ENCODE results near the gene OTUB2. TPM values are rescaled to one million over a fixed set of nuclear protein-coding genes. Genes with fewer than 3 reads are reported as not detected.

OTUB2 gene
- total RNA-seq, 1 donor, result 2.8 TPM

DNA sequence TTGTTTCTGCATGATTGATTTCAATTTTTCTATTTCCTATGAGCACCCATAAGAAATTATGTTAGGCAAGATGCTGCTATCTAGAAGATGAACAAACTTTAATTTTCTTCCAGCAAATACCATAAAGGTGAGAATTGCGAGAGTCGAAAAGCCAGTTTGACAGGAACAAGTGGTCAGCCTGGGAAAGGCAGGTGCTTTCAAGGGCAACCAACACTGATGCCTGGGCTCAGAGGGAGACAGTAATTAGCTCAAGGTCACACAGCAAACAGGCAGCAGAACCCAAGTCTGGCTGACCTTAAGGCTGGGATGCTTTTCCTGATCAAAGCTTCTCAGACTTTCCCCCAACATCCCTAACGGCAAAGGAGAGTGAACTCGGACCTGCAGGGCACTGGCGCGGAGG is 6.8 kb upstream of the OTUB2 start:
- H3K4me3 ChIP-seq (ENCODE audit: low read depth, low read length), result no peak overlapping the region
- DNase-seq (ENCODE audit: low read depth), result no peak
- TF ChIP-seq, protein P1, sequence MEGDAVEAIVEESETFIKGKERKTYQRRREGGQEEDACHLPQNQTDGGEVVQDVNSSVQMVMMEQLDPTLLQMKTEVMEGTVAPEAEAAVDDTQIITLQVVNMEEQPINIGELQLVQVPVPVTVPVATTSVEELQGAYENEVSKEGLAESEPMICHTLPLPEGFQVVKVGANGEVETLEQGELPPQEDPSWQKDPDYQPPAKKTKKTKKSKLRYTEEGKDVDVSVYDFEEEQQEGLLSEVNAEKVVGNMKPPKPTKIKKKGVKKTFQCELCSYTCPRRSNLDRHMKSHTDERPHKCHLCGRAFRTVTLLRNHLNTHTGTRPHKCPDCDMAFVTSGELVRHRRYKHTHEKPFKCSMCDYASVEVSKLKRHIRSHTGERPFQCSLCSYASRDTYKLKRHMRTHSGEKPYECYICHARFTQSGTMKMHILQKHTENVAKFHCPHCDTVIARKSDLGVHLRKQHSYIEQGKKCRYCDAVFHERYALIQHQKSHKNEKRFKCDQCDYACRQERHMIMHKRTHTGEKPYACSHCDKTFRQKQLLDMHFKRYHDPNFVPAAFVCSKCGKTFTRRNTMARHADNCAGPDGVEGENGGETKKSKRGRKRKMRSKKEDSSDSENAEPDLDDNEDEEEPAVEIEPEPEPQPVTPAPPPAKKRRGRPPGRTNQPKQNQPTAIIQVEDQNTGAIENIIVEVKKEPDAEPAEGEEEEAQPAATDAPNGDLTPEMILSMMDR (IDR thresholded peaks at IDR 0.05; ENCODE audit: insufficient read depth, low read length), result no peak

DNA sequence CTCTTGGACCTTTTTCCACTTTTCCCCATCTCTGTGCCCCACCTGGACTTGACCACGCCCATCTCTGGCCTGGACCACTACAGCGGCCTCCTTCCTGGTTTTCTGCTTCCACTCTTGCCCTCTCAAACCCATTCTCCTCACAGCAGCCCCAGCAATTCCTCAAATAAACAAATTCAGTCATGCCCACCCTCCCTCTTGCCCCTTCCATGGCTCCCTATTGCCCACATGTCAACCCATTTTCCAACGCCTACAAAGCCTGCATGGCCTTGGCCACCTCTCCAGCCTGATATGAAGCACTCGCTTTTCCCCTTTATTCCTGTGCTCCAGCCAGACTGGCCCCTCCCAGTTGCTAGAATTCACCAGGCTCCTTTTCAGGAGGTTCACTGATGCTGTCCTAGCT is 5.9 kb upstream of the OTUB2 start:
- TF ChIP-seq, protein P1 (IDR thresholded peaks at IDR 0.05; ENCODE audit: insufficient read depth, low read length), result no peak
- DNase-seq (ENCODE audit: low read depth), result no peak
- H3K4me3 ChIP-seq (ENCODE audit: low read depth, low read length), result no peak overlapping the region

DNA sequence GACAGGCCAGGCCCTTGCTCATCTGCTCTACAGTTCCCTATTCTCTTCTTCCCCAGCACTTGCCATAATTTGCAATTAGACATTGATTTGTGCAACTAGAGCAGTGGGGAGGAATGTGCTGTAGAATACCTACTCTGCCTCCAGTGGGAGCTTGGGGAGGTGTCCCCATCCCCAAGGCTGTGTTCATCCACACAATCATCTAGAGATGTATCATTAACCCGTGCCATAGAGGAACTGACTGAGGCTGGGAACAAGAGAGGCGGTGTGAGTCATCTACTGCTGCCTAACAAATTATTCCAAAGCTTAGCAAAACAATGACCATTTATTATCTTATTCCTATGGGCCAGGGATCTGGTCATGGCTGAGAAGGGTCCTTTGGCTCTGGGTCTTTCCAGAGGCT is 5.1 kb upstream of the OTUB2 start:
- TF ChIP-seq, protein P1 (IDR thresholded peaks at IDR 0.05; ENCODE audit: insufficient read depth, low read length), result no peak
- no peak overlapping the region for H3K4me3 ChIP-seq (ENCODE audit: low read depth, low read length)
- DNase-seq (ENCODE audit: low read depth), result peak; percentile 29

DNA sequence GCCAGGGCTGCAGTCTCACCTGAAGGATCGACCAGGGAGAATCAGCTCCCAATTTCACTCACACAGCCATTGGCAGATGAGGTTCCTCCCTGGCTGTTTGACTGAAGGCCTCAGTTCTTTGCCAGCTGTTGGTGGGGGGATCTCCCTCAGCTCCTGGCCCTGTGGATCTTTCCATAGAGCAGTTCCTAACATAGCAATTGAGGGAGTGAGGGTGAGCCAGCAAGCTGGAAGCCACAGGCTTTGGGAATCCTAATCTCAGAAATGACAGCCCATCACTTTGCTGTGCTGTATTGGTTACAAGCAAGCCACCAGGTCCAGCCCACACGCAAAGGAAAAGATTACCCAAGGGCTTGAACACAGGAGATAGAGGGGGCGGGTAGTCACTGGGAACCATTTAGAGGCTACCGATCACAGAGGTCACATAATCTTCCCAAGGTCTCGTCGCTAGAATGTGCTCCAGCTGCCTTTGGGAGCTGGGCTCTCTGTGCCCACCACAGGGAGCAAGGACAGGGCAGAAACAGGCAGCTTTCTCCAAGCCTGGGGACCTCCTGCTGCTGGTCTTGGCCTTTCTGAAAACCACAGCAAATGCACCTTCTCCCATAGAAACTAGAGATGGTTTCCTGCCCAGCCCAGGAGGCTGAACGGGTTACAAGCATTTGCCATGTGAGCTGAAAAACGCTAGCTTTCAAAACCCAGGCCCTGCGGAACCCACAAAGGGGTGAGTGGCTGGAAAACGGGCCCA is 4.6 kb upstream of the OTUB2 start:
- no peak for DNase-seq (ENCODE audit: low read depth)
- H3K4me3 ChIP-seq (ENCODE audit: low read depth, low read length), result no peak overlapping the region
- TF ChIP-seq, protein P1 (IDR thresholded peaks at IDR 0.05; ENCODE audit: insufficient read depth, low read length), result no peak

DNA sequence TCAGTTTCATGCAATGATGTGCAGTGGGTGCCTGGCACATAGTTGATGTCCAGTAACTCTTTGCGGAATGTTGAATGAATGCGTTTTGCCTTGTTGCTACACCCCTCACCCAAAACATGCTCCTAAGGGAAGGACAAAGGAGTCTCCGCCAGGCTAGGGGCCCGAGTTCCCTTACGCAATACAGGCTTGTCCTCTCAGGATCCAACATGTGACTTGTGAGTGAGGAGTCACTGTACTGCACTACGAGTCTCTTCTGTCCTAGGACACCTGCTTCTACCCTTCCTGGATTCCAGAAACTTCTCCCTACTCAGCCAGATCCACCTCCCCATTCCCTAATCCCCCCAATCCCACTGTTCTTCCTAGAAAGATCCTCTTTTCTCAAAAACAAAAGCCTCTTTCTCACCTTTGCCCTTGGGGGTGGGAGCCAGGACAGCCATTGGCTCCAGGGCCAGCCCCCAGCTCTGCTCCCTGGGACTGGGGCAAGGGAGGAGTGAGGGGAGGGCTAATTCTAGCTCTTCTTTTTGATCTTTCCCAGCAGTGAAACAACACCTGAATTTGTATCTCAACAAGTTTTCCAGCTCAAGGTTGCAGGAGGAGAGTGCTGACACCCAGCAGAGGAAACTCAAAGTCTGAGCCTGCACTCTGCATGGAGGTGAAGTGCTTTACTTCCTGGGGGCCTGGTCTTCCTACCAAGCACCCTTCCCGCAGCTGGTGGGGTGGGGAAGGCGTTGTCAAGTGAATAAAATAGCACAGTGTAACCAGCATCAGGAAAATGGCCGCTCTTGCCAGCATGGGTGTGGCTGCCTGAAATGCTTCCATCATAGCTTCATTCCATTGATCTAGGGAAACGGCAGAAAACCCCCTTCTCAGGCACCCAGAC is 3.4 kb upstream of the OTUB2 start:
- TF ChIP-seq, protein P1 (IDR thresholded peaks at IDR 0.05; ENCODE audit: insufficient read depth, low read length), result no peak
- DNase-seq (ENCODE audit: low read depth), result no peak
- H3K4me3 ChIP-seq (ENCODE audit: low read depth, low read length), result no peak overlapping the region

DNA sequence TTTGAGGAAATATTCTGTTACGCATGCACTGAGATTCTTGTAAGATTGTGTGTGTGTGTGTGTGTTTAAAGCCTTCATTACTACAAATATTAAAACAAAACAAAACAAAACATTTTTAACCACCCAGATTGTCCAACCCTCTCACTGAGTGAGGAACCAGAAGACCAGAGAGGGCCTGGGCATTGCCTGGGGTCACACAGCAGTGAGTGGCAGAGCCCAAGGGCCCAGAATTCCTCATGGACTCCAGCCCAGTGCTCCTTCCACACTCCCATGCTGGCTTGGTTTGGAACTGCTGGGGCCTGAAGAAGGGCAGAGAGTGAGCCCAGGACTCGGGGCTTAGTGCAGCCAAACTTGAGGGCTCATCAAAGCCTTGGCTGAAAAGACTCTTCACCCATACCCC is 1.6 kb upstream of the OTUB2 start:
- TF ChIP-seq, protein P1 (IDR thresholded peaks at IDR 0.05; ENCODE audit: insufficient read depth, low read length), result no peak
- no peak for DNase-seq (ENCODE audit: low read depth)
- no peak overlapping the region for H3K4me3 ChIP-seq (ENCODE audit: low read depth, low read length)

Measured in fibroblast of the aortic adventitia (primary cell).